ENCODE measurements around the gene SNX24.
"Not testable (repeated sequence)": the region's sequence is repeated elsewhere in the genome, so short reads cannot be mapped to it uniquely, and the experiment has no call there.

SNX24 gene

DNA sequence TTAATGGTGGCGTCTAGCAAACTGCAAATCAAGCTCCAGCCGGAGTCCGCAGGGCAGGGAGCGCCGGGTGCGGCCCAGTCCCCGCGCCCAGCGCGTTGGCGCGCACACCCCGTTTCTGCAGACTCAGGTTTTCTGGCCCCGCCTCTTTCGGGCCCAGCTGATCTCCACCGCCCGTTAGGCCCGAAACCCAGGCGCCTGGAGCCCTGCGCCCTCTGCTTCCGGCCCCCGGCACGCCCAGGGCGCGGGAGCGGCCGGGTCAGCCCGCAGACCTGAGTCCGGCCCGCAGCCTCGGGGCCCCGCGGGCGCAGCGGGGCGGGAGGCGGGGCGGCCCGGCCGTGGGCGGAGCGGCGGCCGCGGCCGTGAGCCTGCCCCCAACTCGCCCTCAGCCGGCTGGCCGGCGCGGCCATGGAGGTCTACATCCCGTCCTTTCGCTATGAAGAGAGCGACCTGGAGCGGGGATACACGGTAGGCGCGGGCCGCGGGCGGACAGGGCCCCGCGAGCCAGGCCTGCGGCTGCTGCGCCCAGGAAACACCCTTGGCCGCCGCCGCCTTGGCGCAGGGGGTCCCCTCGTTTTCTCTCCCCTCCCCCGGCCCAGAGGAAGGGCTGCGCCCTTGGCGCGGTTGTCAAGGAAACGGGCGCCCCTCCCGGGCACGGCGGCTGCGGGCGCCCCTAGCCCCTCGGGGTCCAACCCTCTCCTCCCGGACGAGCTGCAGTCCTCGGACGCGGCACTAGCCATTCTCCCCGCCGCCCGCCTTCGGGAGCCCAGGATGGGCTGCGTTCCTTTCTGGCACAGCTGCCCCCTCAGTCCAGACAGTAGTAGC is at the start of gene SNX24:
SNX24 (plus strand) TSS at position 385 of the 822 bp plus-strand sequence; CDS start at position 406, 21 bp downstream.
- peak; percentile 51 for DNase-seq (ENCODE audit: low spot score)

GRCh38 chr5:122805481-122805880 is 39.9 kb upstream of the SNX24 start:
- DNase-seq (ENCODE audit: low spot score) = no peak

GRCh38 chr5:122810405-122810804 is 35.0 kb upstream of the SNX24 start:
- DNase-seq (ENCODE audit: low spot score) = no peak

DNA sequence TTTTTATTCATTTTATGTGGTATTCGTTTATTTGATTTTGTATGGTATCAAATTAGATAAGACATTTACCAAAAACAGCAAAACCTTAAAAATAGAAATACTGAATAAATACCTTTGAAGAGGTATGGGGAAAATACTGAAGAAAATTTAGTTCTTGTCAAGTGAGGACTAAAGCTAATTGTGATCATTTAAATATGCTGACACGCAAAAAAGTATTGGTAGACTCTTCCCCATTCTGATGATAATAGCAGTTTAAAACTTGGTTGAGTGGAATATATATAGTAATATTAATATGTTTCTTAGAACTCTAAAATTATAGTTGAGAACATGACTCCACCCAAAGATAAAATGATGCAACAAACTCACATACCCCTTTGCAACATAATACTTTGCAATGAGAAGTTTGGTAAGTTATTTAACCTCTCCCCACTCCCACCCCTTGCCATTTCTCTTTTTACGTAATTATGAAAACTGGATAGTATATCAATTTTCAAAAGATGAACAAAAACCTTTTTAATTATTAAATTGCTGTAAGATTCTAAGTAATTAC is 30.1 kb upstream of the SNX24 start:
- no peak for DNase-seq (ENCODE audit: low spot score)

GRCh38 chr5:122816756-122817155 is 28.7 kb upstream of the SNX24 start:
- no peak for DNase-seq (ENCODE audit: low spot score)

DNA sequence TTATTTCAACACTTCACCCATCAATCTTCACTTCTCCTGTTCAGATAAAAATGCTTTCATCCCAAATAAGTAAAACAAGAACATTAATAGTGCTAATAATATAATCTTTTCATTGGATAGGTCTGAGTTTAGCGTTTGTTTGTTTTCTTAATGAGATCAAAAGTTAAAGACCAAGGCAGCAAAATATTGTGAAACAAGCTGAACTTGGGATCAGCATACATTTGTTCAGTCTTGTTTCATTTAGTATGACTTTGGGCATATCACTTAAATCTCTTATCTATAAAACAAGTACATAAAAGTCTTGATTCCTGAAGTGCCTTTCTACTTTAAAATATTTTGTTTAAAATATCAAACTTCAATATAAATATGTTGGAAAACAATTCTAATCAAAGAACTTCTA is 13.4 kb upstream of the SNX24 start:
- no peak for DNase-seq (ENCODE audit: low spot score)

DNA sequence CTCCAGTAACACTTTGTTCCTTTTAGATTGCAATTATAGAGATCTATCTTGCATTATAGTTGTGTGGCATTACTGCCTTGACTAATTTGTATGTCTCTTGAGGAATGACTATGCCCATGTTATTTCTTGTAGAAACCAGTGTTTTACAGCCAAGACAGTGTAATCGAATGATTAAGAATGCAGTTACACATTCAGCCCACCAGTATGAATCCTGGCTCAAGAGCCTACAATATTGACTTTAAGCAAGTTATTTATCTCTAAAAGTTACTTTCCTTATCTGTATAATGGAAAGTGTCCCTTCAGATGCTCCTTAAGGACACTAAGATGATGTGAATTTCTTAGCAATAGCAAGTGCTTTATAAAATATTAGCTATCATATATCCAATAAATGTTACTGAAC is 9.7 kb upstream of the SNX24 start:
- no peak for DNase-seq (ENCODE audit: low spot score)

DNA sequence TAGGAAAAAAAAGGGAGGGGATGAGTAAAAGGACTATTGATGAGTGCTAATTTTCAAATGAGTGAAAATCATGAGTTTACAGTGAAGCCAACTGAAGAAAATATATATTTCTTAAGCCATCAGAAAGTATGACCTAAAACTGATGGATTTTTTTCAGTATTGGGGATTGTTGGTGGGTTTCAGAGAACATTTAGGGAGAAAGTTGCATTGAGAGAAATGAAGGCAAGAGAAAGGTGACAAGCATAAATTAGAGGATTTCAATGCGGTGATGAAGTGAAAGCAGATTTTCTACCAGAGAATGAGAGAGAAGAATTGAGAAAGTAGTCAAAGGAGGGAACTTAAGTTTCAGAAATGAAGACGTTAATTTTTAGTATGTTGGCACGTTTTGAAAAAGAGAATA is 8.5 kb upstream of the SNX24 start:
- no peak for DNase-seq (ENCODE audit: low spot score)

GRCh38 chr5:122839731-122840130 is 5.7 kb upstream of the SNX24 start:
- DNase-seq (ENCODE audit: low spot score) = no peak

DNA sequence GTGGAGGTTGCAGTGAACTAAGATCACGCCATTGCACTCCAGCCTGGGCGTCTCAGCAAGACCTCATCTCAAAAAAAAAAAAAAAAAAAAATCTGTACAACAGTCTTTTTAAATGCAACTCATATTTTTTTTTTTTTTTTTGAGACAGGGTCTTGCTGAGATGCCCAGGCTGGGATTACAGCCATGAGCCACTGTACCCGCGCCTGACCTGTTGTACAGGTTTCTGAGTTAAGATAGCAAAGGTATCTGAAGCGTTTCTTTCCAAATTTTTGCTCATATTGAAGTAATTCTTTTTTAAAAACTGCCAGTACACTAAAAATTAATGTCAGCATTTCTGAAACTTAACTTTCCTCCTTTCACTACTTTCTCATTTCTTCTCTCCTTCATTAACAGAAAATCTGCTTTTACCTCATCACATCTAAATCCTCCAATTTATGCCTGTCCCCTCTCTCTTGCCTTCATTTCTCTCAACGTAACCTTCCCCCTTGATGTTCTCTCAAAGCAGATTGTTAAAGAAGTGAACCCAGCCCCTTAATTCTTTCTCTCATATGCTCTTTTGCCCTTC is 3.3 kb upstream of the SNX24 start:
- no peak for DNase-seq (ENCODE audit: low spot score)

- DNase-seq (ENCODE audit: low spot score) = peak; percentile 8
These were observed 1.1 kb upstream of the SNX24 start for GRCh38 chr5:122844136-122844909.

DNA sequence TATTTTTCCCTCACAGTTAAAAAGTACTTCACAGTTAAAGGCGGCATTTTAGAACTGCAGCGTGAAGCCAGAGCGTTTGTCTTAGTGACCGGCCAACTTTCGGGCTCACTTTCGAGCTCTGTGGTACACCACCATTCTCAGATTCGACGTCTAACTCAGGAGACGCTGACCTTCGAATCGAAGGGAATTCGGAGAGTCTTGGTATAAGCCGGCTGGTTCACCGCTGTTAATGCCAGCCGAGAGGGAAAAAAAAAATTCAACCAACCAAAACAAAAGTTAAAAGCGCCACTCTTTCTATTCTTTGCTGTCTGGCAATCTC is 544 bp upstream of the SNX24 start:
- no peak for DNase-seq (ENCODE audit: low spot score)

DNA sequence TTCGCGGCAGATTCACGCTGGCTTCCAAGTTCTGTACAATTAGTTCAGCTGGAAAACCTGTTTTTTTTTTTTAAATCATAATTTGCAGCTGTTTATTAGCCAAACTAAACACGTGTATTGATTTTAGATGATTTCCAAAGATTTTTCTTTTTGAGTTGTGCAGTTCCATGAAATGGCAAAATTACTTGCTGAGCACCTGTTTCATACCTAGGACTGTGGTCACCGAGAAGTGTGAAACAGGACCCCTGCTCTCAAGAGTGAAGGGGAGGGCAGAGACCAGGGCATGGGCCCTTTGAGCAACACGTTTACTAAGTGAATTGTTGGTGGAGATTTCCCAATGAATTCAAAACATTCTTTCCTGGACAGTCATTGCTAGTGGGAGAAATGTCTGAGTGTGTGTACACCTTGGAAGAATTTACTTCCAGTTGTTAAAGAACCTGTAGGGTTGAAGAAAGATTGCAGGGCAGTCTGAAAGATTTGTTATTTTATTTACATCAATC is 688 bp downstream of the SNX24 start:
- no peak for DNase-seq (ENCODE audit: low spot score)

- DNase-seq (ENCODE audit: low spot score) = no peak
These were observed 2.3 kb downstream of the SNX24 start for GRCh38 chr5:122847687-122848081.

- no peak for DNase-seq (ENCODE audit: low spot score)
These were observed 4.4 kb downstream of the SNX24 start for GRCh38 chr5:122849771-122850170.

DNA sequence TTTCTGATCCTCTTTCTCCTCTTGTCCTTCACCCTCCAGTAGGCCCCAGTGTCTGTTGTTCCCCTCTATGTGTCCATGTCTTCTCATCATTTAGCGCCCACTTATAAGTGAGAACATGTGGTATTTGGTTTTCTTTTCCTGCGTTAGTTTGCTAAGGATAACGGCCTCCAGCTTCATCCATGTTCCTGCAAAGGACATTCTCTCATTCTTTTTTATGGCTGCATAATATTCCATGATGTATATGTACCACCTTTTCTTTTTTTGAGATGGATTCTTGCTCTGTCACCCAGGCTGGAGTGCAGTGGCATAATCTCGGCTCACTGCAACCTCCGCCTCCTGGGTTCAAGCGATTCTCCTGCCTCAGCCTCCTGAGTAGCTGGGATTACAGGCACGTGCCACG is 12.1 kb downstream of the SNX24 start:
- DNase-seq (ENCODE audit: low spot score) = not testable (repeated sequence)

DNA sequence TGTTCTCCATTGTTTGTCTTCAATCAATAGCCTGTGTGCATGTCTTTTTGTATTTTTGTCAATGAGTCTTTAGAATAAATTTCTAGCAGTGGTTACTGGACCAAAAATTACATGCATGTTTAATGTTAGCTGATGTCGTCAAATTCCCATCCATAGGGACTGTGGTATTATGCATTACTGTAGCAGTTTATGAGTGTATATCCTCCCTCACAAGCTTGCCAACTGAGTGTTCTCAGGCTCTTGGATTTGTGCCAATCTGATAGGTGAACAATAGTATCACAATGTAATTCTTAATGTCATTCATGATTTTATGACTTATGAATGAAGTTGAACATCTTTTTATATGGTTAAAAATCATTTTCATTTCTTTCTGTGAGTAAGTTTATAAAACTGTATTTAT is 13.0 kb downstream of the SNX24 start:
- DNase-seq (ENCODE audit: low spot score) = peak; percentile 70

- no peak for DNase-seq (ENCODE audit: low spot score)
These were observed 17.8 kb downstream of the SNX24 start for GRCh38 chr5:122863240-122863639.

DNA sequence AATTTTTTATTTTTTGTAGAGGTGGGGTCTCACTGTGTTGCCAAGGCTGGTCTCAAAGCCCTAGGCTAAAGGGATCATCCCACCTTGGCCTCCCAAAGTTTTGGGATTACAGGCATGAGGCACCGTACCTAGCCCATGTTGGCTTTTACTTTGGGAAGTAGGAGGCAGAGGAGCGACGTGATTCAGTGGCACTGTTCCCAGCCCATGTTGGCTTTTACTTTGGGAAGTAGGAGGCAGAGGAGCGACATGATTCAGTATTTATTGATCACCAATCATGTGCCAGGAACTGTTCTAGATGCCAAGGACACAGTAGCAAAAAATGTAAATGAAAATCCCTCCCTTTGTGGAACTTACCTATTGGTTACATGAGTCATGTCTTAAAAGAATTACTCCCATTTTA is 18.3 kb downstream of the SNX24 start:
- no peak for DNase-seq (ENCODE audit: low spot score)

GRCh38 chr5:122864400-122864799 is 19.0 kb downstream of the SNX24 start:
- DNase-seq (ENCODE audit: low spot score) = no peak

DNA sequence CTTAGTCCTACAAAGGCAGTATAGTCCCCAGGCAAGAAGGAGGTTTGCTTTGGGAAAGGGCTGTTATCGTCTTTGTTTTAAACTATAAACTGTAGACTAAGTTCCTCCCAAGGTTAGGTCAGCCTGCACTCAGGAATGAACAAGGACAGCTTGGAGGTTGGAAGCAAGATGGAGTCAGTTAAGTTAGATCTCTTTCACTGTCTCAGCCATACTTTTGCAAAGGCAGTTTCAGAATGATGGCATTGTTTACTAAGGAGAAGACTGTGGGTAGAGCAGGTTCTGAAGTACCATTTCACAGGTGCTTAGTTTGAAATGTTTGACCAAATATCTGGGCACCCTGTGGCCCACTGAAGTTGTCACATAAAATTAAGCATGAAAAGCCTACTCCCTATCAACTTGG is 19.4 kb downstream of the SNX24 start:
- DNase-seq (ENCODE audit: low spot score) = no peak

- no peak for DNase-seq (ENCODE audit: low spot score)
These were observed 24.9 kb downstream of the SNX24 start for GRCh38 chr5:122870219-122870856.

All from kidney capillary endothelial cell (primary cell).